Ascending aorta (tissue), 2 donors: ENCODE data around the gene CENPN. TPM values are rescaled to one million over a fixed set of nuclear protein-coding genes. Genes with fewer than 3 reads are reported as not detected.

Source experiments
- DNase-seq, 2 donors: peaks; one replicate each; pipeline ENCODE4 v3.0.0-alpha.2; 2019; ENCODE audit warnings: low spot score in 2 of 2
- H3K27ac ChIP-seq, 2 donors: fragments of 200-600 bp; sonication (generic); one replicate each; pipeline ENCODE4 v1.5.1; 2016 to 2017; ENCODE audit warnings: mild to moderate bottlenecking in 1 of 2
- H3K27me3 ChIP-seq: fragments of 200-600 bp; sonication (generic); one replicate; pipeline ENCODE4 v1.5.1; 2017
- H3K36me3 ChIP-seq, 2 donors: fragments of 200-600 bp; sonication (generic); one replicate each; pipeline ENCODE4 v1.5.1; 2016
- H3K4me1 ChIP-seq, 2 donors: fragments of 200-600 bp; sonication (generic); one replicate each; pipeline ENCODE4 v1.5.1; 2016 to 2017; ENCODE audit warnings: mild to moderate bottlenecking in 1 of 2
- H3K4me3 ChIP-seq, 2 donors: fragments of 200-600 bp; sonication (generic); one replicate each; pipeline ENCODE4 v1.5.1; 2016 to 2017; ENCODE audit warnings: mild to moderate bottlenecking in 1 of 2
- H3K9me3 ChIP-seq, 2 donors: fragments of 200-600 bp; sonication (generic); one replicate each; pipeline ENCODE4 v1.5.1; 2016
- intact Hi-C: fragments of 100-400 bp; cut with DNase I; formaldehyde crosslinking; loops from one replicate; pipeline ENCODE4 v1.15.1; 2023
- total RNA-seq: library from RNA; depleted of rRNA; stranded (reverse); fragments of >200 nt; gene quantifications from one replicate; pipeline ENCODE4 v1.1.0, GENCODE V29; 2016
- TF ChIP-seq, protein P1 (sequence below), 3 experiments: fragments of 200-600 bp in 2 of 3; fragments of 450-650 bp in 1 of 3; sonication (generic) in 2 of 3; IDR thresholded peaks; one replicate each; pipeline ENCODE4 v1.5.1; 2016 to 2019; ENCODE audit warnings: antibody characterized with exemption in 3 of 3, mild to moderate bottlenecking in 1 of 3, moderate library complexity in 1 of 3

Gene CENPN
- total RNA-seq, 1 donor from 2014 or later, result not detected

- no peak for DNase-seq
- H3K4me3 ChIP-seq, result no peak overlapping the region
- no peaks in the 10 kb centered on the region for H3K9me3 ChIP-seq
- H3K36me3 ChIP-seq, result no peaks in the 10 kb centered on the region
- H3K27me3 ChIP-seq, result no peaks in the 10 kb centered on the region
- intact Hi-C loops, result loop anchor here (10.0 kb wide), 4 partner anchors 198 to 1162 kb away; partner anchors contain the start of genes CDYL2, CMIP and GAN
- H3K4me1 ChIP-seq, result peaks cover 3 to 17% of the 10 kb centered on the region in 2 donors
- TF ChIP-seq, protein P1, sequence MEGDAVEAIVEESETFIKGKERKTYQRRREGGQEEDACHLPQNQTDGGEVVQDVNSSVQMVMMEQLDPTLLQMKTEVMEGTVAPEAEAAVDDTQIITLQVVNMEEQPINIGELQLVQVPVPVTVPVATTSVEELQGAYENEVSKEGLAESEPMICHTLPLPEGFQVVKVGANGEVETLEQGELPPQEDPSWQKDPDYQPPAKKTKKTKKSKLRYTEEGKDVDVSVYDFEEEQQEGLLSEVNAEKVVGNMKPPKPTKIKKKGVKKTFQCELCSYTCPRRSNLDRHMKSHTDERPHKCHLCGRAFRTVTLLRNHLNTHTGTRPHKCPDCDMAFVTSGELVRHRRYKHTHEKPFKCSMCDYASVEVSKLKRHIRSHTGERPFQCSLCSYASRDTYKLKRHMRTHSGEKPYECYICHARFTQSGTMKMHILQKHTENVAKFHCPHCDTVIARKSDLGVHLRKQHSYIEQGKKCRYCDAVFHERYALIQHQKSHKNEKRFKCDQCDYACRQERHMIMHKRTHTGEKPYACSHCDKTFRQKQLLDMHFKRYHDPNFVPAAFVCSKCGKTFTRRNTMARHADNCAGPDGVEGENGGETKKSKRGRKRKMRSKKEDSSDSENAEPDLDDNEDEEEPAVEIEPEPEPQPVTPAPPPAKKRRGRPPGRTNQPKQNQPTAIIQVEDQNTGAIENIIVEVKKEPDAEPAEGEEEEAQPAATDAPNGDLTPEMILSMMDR (IDR thresholded peaks at IDR 0.05), result no peak
- no peak overlapping the region for H3K27ac ChIP-seq
These were observed 4.0 kb upstream of the CENPN start for GRCh38 chr16:81003064-81003463.

DNA sequence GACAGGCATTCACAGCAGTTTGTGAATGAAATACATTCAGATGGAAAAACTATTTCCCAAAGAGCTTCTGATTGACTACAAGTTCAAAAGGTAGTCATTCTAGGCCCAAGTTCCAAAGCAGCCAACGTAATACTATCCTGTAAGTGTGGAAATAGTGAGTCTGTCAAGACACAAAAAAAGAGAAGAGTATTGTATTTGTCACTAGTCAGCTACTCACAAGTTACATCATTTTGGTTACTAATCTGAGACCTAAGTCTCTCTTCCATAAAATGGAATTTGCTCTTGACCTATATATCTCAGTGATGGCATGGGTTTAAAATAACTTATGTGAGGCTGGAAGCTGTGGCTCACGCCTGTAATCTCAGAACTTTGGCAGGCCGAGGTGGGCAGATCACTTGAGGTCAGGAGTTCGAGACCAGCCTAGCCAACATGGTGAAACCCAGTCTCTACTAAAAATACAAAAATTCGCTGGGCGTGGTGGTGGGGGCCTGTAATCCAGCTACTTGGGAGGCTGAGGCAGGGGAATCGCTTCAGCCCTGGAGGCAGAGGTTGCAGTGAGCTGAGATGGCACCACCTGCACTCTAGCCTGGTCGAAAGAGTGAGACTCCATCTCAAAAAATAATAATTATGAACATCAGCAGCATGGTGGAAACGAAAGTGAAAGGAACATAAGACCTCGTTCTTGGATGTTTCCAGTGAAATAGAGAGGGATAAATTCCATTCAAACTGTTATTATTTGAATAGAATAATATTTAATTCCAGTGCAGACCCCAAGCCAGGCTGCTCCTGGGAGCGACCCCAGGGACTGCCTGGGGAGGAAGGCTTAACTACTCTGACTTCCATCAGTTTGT lies 3.2 kb upstream of the CENPN start:
- Histone ChIP-seq H3K27me3 (no peaks in the 10 kb centered on the region), H3K4me3 (peak overlapping the region; percentile 26 to 30), H3K27ac (peak overlapping the region in 1 of 2 donors; percentile 7), H3K9me3 (no peaks in the 10 kb centered on the region), H3K4me1 (peaks cover 3 to 17% of the 10 kb centered on the region in 2 donors), H3K36me3 (no peaks in the 10 kb centered on the region)
- DNase-seq, result no peak
- intact Hi-C loops, result loop anchor here (10.0 kb wide), 4 partner anchors 199 to 1161 kb away; partner anchors contain the start of genes CDYL2, CMIP and GAN
- TF ChIP-seq, protein P1 (IDR thresholded peaks at IDR 0.05), result no peak

DNA sequence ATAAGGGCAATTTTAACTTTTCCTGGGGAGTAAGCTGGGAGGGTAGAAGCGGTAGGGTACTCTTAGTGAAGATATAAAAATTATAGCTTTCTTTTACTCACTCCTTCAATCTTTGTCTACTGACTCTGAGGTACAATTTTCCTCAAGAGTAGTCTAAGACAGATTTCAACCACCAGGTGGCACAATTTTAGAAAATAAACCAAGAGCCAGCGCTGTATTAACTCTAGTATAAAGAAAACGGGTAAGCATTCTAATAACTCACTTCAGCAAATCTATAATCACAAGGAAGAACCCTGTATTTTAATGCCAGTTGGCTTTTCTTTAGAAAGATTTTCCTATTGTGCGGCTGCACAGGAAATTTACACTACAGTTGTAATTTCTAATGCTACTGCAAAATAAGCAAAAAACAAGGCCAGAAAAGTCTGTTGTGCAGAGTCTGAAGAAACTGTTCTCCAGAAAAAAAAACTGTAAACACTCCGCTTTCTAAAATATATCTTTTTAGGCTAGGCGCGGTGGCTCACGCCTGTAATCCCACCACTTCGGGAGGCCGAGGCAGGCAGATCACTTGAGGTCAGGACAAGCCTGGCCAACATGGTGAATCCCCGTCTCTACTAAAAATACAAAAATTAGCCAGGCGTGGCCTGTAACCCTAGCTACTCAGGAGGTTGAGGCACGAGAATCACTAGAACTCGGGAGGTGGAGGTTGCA lies 2.2 kb upstream of the CENPN start:
- Histone ChIP-seq H3K4me1 (peaks cover 3 to 17% of the 10 kb centered on the region in 2 donors), H3K4me3 (peak overlapping the region; percentile 27 to 80), H3K9me3 (no peaks in the 10 kb centered on the region), H3K27me3 (no peaks in the 10 kb centered on the region), H3K27ac (peak overlapping the region in 1 of 2 donors; percentile 7), H3K36me3 (no peaks in the 10 kb centered on the region)
- TF ChIP-seq, protein P1 (IDR thresholded peaks at IDR 0.05), result peak; percentile 45 to 56 (median 54)
- DNase-seq, result no peak
- intact Hi-C loops, result loop anchor here (10.0 kb wide), 4 partner anchors 200 to 1160 kb away; partner anchors contain the start of genes CDYL2, CMIP and GAN

DNA sequence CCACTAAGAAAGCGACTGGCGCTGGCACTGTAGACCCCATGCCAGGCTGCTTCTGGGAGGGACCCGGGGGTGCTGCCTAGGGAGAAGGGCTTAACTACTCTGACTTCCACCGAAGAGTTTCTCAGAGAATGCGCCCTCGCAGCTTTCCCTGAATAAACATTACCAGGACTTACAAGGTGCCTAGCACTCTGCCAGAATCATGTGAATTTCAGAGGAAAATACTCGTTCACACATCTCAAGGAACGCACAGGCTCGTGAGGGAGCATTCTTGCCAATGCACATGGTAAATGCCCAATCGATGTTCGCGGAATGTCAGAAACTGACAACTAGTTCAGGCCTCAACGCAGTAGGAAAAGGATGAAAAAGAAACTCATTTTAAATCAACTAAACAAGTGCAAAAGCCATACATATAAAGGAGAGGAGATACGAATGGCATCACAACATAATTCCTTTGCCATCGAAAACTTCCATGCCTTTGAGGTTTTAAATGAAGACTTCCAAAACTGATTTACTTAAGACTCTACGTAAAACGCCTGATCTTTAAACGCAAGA lies 1.3 kb upstream of the CENPN start:
- no peaks in the 10 kb centered on the region for H3K9me3 ChIP-seq
- H3K4me1 ChIP-seq, result peaks cover 3 to 17% of the 10 kb centered on the region in 2 donors
- TF ChIP-seq, protein P1 (IDR thresholded peaks at IDR 0.05), result no peak
- intact Hi-C loops, result loop anchor here (1.0 to 10.0 kb wide), 7 partner anchors 30 to 1159 kb away; partner anchors contain the start of genes ATMIN, CDYL2, CMIP and GAN
- peak overlapping the region; percentile 98 for H3K27ac ChIP-seq
- H3K27me3 ChIP-seq, result no peaks in the 10 kb centered on the region
- H3K36me3 ChIP-seq, result no peaks in the 10 kb centered on the region
- H3K4me3 ChIP-seq, result peak overlapping the region; percentile 80 to 89
- no peak for DNase-seq

- intact Hi-C loops, result loop anchor here (1.0 to 10.0 kb wide), 7 partner anchors 29 to 1158 kb away; partner anchors contain the start of genes ATMIN, CDYL2, CMIP and GAN
These were observed 702 bp upstream of the CENPN start for GRCh38 chr16:81006211-81006812.

More at GRCh38 chr16:81006211-81006812, 702 bp upstream of the CENPN start:
- peak in 1 of 2 donors; percentile 88 for DNase-seq
- Histone ChIP-seq H3K4me3 (peak overlapping the region; percentile 80 to 89), H3K27ac (peak overlapping the region; percentile 98), H3K4me1 (peaks cover 3 to 17% of the 10 kb centered on the region in 2 donors), H3K27me3 (no peaks in the 10 kb centered on the region), H3K36me3 (no peaks in the 10 kb centered on the region), H3K9me3 (no peaks in the 10 kb centered on the region)
- TF ChIP-seq, protein P1 (IDR thresholded peaks at IDR 0.05), result no peak
